Fibroblast of lung (primary cell): ENCODE results near the gene GOT2.

Experiments
- CTCF ChIP-seq, 2 donors: IDR thresholded peaks in 1 of 2; conservative IDR thresholded peaks in 1 of 2; 1 replicate in 1 of 2; 2 replicates in 1 of 2; pipeline ENCODE4 v1.5.1; 2011 to 2012; ENCODE audit warnings: low read length in 2 of 2, control low read depth in 1 of 2, inconsistent platforms in 1 of 2, low read depth in 1 of 2, mild to moderate bottlenecking in 1 of 2
- EZH2 ChIP-seq: IDR thresholded peaks from 2 replicates; pipeline ENCODE4 v1.5.1; 2012; ENCODE audit warnings: low read length, control low read depth, mild to moderate bottlenecking; ENCODE audit errors: missing control alignments

GRCh38 chr16:58684001-58684353 is 50.1 kb downstream of the GOT2 start:
- no peak for TF ChIP-seq CTCF (conservative IDR thresholded peaks at IDR 0.05 in 1 of 2, IDR thresholded peaks at IDR 0.05 in 1 of 2; ENCODE audit: low read depth in 1 of 2, low read length in 2 of 2)
- no peak for TF ChIP-seq EZH2
